Spinal cord (tissue), 10 donors: Measurements from ENCODE around the gene TPM1. TPM values are rescaled to one million over a fixed set of nuclear protein-coding genes. Genes with fewer than 3 reads are reported as not detected.

Experiments
- DNase-seq, 6 donors: peaks; one replicate each; pipeline versions ENCODE4 v3.0.0 to v3.0.0-alpha.2; 2013 to 2015; ENCODE audit warnings: low spot score in 6 of 6, low read depth in 4 of 6
- H3K27ac ChIP-seq: one replicate; pipeline ENCODE4 v1.5.1; 2013; ENCODE audit warnings: low read depth, low read length, control low read depth
- H3K27me3 ChIP-seq: one replicate; pipeline ENCODE4 v1.6.1; 2013; ENCODE audit warnings: low read length; ENCODE audit not compliant: control insufficient read depth, insufficient read depth
- H3K36me3 ChIP-seq: one replicate; pipeline ENCODE4 v1.6.1; 2013; ENCODE audit warnings: low read length; ENCODE audit not compliant: control insufficient read depth, insufficient read depth
- H3K4me1 ChIP-seq: one replicate; pipeline ENCODE4 v1.6.1; 2013; ENCODE audit warnings: low read length; ENCODE audit not compliant: control insufficient read depth, insufficient read depth
- H3K4me3 ChIP-seq: one replicate; pipeline ENCODE4 v1.5.1; 2013; ENCODE audit warnings: low read depth, low read length, control low read depth
- H3K9me3 ChIP-seq: one replicate; pipeline ENCODE4 v1.6.1; 2013; ENCODE audit warnings: low read length; ENCODE audit not compliant: control insufficient read depth, insufficient read depth
- WGBS: methylation state at CpG from one replicate; pipeline ENCODE4 v1.1.5; 2013; ENCODE audit warnings: missing lambda C conversion rate; ENCODE audit not compliant: insufficient coverage; 5-methylcytosine and 5-hydroxymethylcytosine counted together
- polyA plus RNA-seq, 2 donors: library from polyadenylated mRNA; unstranded; fragments of 120-200 nt; gene quantifications; one replicate each; pipeline ENCODE4 v1.2.1, GENCODE V29; 2013; ENCODE audit not compliant: insufficient read length in 2 of 2
- total RNA-seq, 2 donors: library from RNA; depleted of rRNA in 1 of 2; stranded (reverse); fragments of 120-200 nt in 1 of 2; fragments of >200 nt in 1 of 2; gene quantifications; one replicate each; pipeline versions ENCODE4 v1.2.3 to v1.2.4, GENCODE V29; 2013 to 2014
- donor health status: healthy.

Gene TPM1
- total and polyA plus RNA-seq, 4 donors, result 184 to 480 (median 216) TPM

DNA sequence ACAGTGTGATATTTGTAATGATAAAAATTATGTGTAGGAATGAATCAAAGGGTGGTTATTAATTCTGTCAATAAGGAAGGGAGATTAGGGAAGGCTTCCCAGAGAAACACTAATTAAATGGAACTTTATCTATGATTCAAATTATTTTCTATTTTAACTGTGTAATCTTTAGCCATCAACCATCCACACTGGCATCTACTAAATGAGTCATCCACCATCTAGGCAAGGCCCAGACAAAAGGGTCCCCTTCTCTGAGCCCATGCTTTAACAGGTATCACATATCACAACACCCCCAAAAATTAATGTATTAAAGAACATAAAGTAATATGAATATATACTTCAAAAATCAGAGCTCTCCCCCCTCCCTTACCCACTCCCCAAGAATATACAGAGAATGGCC is 19.9 kb upstream of the TPM1 start:
- Histone ChIP-seq H3K36me3 (no peaks in the 10 kb centered on the region), H3K4me1 (peaks cover 4% of the 10 kb centered on the region), H3K27ac (no peak overlapping the region), H3K4me3 (no peak overlapping the region), H3K9me3 (peaks cover 2% of the 10 kb centered on the region), H3K27me3 (peaks cover 2% of the 10 kb centered on the region)
- DNase-seq, result no peak

DNA sequence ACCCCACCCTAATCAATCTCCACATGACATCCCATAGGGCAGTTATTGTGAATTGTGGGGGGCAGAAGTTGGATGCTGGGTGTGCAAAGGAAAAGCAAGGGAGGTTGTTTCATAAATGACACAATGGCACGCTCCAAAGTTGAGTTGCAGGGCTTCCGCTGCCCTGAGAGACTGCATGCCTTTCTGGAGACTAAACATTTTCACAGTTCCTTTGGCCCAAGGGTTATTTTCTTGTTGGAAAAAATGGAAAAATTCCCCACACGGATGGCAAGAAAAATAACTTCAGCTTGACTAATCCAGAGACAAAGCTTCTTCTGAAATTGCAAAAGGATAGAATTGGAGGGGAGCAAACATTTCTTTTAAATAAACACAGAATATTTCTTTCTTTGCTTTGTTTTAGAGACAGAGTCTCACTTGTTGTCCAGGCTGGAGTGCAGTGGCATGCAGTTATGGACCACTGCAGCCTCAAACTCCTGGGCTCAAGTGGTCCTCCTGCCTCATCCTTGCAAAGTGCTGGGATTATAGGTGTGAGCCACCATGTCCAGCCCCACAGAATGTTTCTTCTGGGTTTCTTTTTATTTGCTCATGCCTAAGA is 19.1 kb upstream of the TPM1 start:
- no CpG with 5 or more reads among the region's 3 CpGs for WGBS
- no peak for DNase-seq
- Histone ChIP-seq H3K27me3 (peaks cover 2% of the 10 kb centered on the region), H3K36me3 (no peaks in the 10 kb centered on the region), H3K27ac (no peak overlapping the region), H3K9me3 (no peaks in the 10 kb centered on the region), H3K4me3 (no peak overlapping the region), H3K4me1 (peaks cover 4% of the 10 kb centered on the region)

DNA sequence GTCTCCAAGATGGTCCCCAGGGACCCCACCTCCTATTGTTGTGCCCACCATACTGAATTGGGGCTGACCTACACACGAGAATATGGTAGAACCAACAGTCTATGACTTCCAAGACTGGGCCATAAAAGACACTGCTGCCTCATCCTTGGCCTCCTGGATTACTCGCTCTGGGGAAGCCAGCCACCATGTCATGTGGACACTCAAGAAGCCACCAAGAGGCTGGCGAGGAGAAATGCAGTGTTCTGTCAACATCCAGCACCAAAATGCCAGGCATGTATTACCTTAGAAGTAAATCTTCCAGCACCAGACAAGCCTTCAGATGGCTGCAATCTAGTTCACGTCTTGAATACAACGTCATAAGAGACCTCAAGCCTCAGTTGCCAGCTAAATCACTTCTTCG is 17.1 kb upstream of the TPM1 start:
- no peaks in the 10 kb centered on the region for H3K27me3 ChIP-seq
- 92% methylated on average over 3 of the region's 6 CpGs for WGBS
- no peak for DNase-seq
- no peaks in the 10 kb centered on the region for H3K9me3 ChIP-seq
- H3K36me3 ChIP-seq, result no peaks in the 10 kb centered on the region
- H3K4me1 ChIP-seq, result no peaks in the 10 kb centered on the region
- no peak overlapping the region for H3K4me3 ChIP-seq
- no peak overlapping the region for H3K27ac ChIP-seq

DNA sequence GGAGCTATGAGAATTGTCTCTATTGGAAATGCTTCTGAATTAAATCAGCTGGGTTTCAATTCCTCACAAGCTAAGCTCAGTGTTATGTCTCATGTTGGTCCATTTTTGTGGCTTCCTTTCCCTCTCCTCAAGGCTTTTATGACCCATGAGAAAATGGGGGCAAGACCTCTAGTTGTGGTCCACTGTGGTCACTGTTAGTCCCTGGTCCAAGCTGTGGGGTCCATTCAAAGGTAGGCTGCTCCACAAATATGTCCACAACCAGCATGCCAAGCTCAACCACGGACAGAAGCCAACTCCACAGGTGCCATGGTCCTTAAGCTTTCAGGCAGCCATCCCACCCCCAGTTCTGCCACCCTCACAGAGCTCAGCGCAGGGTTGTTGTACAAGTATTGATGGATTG is 14.9 kb upstream of the TPM1 start:
- Histone ChIP-seq H3K4me1 (no peaks in the 10 kb centered on the region), H3K27ac (no peak overlapping the region), H3K9me3 (no peaks in the 10 kb centered on the region), H3K4me3 (no peak overlapping the region), H3K36me3 (no peaks in the 10 kb centered on the region), H3K27me3 (no peaks in the 10 kb centered on the region)
- no peak for DNase-seq
- no CpG with 5 or more reads among the region's 2 CpGs for WGBS

DNA sequence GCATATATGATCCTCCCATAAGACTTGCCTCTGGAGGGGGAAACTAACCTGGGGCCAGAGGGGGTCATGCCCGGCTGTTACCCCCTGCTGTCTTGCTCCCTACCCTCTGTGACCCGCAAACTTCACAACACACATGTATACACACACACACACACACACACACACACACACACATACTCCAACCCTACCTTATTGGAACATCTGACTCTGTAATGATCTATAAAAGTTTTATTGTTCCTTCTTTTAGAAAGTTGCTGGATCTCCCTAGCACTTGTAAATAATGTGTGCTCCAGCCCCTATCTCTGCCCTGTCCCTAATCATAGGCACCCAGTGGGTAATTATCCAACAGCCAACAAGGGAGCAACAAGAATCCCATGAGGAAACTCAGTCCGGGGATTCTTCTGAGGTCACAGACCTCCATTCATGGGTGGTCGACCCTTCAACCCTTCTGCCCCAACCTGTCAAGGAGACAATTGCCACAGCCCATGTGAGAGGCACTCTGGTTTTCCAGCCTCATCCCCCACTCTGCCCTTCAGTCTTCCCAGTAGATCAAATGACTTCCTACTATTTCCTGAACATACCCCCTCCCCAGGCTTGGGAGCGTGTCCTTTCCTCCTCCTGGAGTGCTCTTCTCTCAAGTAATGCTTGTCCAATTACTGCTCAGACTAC is 14.0 kb upstream of the TPM1 start:
- Histone ChIP-seq H3K9me3 (no peaks in the 10 kb centered on the region), H3K27me3 (no peaks in the 10 kb centered on the region), H3K4me1 (no peaks in the 10 kb centered on the region), H3K36me3 (no peaks in the 10 kb centered on the region), H3K4me3 (no peak overlapping the region), H3K27ac (no peak overlapping the region)
- WGBS, result 52% methylated on average over 3 of the region's 5 CpGs
- DNase-seq, result no peak

DNA sequence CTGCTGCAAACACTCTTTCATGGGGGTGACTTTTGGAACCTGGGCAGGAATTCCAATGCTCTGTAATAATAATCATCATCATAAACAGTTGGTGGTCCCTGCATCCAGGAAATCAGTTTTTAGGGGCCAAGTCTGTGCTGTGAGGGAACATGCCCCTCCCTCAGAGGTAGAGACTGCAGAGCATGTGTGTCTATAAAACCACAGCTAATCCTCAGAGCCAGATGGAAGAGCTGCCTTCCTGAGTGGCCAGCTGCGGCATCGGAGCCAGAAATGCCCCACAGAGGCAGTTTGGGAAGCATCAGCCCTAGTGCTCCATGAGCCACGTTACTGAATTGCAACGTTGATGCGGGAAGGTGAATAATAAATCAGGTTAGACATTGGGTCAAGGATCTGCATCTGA is 12.9 kb upstream of the TPM1 start:
- H3K27ac ChIP-seq, result peak overlapping the region; percentile 37

DNA sequence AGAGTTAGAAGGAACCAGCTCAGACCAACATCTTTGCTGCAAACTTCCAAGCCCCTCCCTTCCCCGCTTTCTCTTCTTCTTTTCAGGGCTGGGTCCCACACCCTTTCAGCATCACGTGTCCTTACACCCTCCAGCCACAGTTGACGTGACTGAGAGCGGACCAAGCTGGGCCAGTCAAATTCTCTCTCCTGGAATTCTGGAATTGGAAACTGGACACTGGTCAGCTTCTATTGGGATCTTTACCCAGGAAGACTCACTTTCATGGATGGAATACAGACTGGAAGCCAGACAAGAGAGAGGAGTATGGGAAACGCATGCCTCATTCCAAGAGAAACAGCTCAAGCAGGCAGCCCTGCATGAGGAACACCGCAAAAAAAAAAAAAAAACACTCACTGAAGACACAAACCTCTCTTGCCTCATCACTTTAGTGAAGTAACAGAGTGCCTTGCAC is 12.4 kb upstream of the TPM1 start:
- H3K4me3 ChIP-seq, result no peak overlapping the region
- 63% methylated on average over 3 of the region's 6 CpGs for WGBS
- H3K27me3 ChIP-seq, result no peaks in the 10 kb centered on the region
- H3K4me1 ChIP-seq, result no peaks in the 10 kb centered on the region
- no peaks in the 10 kb centered on the region for H3K9me3 ChIP-seq
- peak overlapping the region; percentile 37 for H3K27ac ChIP-seq
- DNase-seq, result peak in 1 of 6 donors; percentile 69
- no peaks in the 10 kb centered on the region for H3K36me3 ChIP-seq

More for the DNA sequence above, 12.9 kb upstream of the TPM1 start:
- WGBS, result 45% methylated on average over 3 of the region's 5 CpGs
- Histone ChIP-seq H3K27me3 (no peaks in the 10 kb centered on the region), H3K36me3 (no peaks in the 10 kb centered on the region), H3K4me3 (no peak overlapping the region), H3K4me1 (no peaks in the 10 kb centered on the region), H3K9me3 (no peaks in the 10 kb centered on the region)
- peak in 1 of 6 donors; percentile 59 for DNase-seq

DNA sequence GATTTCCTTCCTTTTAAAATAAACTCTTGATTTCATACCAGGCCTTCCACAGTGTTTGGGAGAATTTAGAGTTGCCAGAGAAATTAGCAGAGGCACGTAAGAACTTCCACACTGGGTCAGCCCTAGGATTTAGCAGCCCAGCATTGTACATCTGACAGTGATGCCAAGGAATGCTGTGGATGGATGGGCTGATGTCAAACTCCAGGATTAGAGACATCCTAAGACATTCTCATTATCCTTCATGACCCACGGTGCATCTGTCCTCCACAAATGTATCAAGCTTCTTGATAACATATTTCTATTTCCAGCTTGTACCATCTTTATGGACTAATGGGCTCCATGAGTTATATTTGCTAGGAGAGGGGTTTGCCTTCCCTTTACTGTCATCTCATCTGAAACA is 8.0 kb upstream of the TPM1 start:
- H3K9me3 ChIP-seq, result no peaks in the 10 kb centered on the region
- H3K27ac ChIP-seq, result no peak overlapping the region
- WGBS, result no CpG with 5 or more reads among the region's 2 CpGs

DNA sequence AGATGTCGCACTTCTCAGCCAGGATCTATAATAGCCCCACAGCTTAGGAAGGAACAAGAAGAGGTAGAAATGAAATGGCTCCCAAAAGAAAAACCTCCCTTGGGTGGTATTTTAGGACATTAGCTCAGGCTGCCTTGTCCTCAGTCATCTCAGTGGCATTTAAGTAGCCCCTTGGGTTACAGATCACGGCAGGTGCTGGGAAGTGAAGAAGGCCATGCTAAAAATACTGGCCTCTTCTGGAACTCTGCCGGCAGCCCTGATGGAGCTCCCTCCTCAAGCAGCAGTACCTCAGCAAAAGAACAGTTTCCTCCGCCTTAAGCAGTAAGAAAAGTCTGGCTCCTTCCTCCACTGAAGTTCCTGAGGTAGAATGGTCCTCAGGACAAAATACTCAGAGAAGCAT is 7.3 kb upstream of the TPM1 start:
- no peaks in the 10 kb centered on the region for H3K36me3 ChIP-seq
- WGBS, result 80% methylated on average over 3 of the region's 4 CpGs
- no peak overlapping the region for H3K27ac ChIP-seq
- H3K9me3 ChIP-seq, result no peaks in the 10 kb centered on the region
- H3K27me3 ChIP-seq, result peaks cover 5% of the 10 kb centered on the region
- H3K4me3 ChIP-seq, result no peak overlapping the region
- DNase-seq, result no peak
- no peaks in the 10 kb centered on the region for H3K4me1 ChIP-seq

More for the DNA sequence above, 8.0 kb upstream of the TPM1 start:
- Histone ChIP-seq H3K27me3 (peaks cover 4% of the 10 kb centered on the region), H3K4me3 (no peak overlapping the region), H3K4me1 (no peaks in the 10 kb centered on the region), H3K36me3 (no peaks in the 10 kb centered on the region)
- DNase-seq, result no peak

DNA sequence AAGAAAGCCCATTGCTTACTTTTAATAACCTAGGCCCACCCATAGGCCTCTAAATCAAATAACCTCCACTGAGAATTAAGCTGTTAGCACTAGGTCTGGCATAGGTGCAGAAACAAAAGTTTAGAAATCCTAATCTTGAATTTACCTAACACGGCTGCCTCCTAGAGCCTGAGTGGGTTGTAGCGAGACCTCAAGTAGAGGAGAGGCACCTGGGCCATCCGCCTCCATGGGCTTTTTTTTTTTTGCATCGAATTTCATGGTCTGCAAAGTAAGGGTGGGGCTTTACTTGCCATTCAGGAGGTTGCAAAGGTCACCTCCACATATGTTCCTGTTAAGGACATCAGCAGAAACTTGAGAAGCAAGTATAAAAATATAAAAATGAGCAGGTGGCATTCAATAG is 6.6 kb upstream of the TPM1 start:
- no CpG with 5 or more reads among the region's 4 CpGs for WGBS
- Histone ChIP-seq H3K27me3 (peaks cover 5% of the 10 kb centered on the region), H3K4me3 (no peak overlapping the region), H3K36me3 (no peaks in the 10 kb centered on the region), H3K9me3 (no peaks in the 10 kb centered on the region), H3K4me1 (no peaks in the 10 kb centered on the region), H3K27ac (no peak overlapping the region)
- no peak for DNase-seq
